ENCODE data around the gene TBCE.

TBCE gene, protein sequence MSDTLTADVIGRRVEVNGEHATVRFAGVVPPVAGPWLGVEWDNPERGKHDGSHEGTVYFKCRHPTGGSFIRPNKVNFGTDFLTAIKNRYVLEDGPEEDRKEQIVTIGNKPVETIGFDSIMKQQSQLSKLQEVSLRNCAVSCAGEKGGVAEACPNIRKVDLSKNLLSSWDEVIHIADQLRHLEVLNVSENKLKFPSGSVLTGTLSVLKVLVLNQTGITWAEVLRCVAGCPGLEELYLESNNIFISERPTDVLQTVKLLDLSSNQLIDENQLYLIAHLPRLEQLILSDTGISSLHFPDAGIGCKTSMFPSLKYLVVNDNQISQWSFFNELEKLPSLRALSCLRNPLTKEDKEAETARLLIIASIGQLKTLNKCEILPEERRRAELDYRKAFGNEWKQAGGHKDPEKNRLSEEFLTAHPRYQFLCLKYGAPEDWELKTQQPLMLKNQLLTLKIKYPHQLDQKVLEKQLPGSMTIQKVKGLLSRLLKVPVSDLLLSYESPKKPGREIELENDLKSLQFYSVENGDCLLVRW
- 3.9 to 7.1 (median 5.2) reads per million in 3 experiments for total RNA-seq

DNA sequence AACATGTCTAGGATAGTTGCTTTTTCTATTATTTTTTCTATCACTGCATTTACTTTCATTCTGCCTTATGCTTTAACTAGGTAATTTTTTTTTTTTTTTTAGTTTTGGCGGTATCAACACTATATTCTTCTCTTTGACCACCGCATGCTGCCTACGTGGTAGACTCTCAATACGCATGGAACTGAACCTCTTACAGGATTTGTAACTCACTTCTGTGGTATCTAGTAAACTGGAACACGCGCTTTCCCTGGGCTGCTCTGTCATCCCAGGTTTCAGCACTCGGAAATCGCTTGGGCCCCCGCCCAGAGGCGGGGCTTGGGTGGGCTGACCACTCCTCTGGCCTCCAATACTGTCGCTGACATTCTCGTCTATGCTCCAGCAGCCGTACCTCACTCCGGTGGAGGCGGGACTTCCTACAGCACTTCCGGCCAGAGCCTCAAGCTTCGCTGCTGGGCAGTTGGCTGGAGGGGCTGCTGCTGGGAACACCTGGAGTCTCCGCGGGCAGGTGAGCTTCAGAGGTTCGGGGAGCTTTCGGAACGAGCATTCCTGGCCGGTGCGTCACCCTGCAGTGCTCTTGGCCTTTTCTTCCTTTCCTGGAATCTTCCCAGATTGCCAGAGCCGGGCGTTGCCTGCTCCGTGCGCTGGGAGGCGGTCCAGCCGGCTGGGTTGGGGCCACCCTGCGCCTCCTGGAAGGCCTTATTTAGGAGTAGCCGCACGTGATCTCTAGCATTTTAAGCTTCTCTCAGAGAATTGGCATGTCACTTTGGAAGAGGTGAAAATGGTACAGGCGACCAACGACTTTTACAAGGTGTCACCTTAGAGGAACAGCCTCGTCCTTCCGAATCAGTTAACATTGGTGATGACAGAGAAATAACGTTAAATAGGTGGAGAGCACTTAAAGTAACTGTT lies at the start of gene TBCE:
TSS of gene TBCE (plus strand) at position 428 of the 909 bp plus-strand sequence. CDS start 12,623 bp downstream, outside the sequence.
- peak; percentile 71 for DNase-seq

DNA sequence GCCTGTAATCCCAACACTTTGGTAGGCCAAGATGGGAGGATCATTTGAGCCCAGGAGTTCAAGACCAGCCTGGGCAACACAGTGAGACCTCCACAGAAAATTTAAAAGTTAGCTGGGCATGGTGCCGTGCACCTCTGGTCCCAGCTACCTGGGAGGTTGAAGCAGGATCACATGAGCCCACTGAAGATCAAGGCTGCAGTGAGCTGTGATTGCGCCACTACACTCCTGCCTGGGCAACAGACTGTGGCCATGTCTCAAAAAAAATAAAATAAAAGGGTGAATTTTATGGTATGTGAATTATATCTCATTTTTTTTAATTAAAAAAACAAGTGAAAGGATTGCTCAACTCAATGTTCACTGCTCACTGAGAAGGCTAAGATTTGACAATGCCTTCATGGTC lies 48.0 kb upstream of the TBCE start:
- DNase-seq: no peak

DNA sequence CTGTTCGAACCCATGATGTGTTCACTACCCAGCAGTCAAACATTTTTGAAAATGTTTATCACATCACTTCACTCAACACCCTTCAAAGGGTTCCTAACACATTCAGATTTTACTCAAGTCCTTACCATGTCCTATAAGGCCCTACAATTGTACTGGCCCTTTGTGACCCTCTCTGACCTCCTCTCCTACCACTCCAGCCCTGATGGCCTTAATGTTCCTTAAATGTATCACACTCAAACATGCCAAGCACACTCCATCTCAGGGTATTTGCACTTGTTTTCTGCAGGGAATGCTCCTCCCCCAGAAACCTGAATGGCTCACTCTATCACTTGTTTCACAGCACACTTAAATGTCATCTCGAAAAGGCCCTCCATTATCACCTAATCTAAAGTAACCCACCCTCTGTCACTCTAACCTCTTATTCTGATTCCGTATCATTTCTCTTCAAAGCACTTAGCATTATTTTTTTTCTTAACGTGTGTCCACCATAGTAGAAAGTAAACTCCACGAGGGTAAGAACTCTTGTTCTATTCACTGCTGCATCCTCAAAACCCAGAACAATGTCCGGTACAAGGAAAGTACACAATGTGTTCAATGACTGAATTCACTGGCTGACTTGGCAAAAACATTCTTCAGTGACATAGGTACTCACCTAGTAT lies 46.6 kb upstream of the TBCE start:
- no peak for DNase-seq

DNA sequence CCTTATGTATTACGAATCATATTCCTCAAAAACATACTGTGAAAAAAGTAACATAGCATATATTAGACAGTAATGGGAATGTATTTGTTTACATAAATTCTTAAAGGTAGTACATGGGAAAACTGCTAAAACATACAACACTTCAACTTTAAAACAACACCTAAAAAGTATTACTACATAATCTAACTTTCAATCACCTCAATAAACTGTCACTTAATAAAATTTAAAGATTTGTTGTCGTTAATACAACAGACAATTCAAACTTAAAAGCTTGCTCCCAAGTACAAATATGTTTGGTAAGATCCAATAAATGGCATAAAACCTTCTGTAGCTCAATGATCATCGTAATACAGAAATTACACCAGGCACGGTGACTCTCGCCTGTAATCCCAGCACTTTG lies 42.9 kb upstream of the TBCE start:
- no peak for DNase-seq

DNA sequence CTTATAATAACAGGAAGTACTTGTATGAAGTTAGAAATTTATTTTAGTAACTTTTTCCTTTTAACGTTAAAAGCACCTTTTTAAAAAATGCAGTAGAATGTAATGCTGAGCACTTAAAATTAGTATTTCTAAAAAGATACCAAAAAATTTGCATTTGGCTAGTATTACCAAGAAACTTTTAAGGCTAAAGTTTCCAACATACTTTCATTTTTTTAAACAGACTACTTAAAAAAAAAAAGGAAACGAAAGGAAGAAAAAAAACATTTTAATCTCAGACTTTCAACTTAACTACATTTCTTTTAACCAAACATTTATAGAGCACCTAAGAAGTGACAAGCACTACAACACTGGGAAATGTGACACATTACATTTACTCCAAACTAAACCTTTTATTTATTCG lies 42.1 kb upstream of the TBCE start:
- no peak for DNase-seq

DNA sequence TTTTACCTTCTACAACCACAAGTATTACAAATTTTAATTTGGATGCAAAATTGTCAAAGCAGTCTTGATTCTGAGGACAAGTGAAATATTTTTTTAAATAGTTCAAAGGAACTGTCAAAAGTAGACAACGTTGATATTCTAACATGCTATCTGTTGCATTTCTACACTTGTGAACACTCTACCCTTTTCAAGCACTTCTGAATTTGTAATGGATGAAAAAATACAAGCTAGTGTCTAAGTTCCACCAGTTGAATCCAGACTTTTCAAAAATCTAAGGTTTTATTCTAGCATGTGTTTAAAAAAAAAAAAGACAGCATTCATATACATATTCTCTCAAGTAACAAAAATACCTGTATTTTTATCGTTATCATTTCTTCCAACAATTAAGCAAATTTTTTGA lies 41.4 kb upstream of the TBCE start:
- DNase-seq: no peak

DNA sequence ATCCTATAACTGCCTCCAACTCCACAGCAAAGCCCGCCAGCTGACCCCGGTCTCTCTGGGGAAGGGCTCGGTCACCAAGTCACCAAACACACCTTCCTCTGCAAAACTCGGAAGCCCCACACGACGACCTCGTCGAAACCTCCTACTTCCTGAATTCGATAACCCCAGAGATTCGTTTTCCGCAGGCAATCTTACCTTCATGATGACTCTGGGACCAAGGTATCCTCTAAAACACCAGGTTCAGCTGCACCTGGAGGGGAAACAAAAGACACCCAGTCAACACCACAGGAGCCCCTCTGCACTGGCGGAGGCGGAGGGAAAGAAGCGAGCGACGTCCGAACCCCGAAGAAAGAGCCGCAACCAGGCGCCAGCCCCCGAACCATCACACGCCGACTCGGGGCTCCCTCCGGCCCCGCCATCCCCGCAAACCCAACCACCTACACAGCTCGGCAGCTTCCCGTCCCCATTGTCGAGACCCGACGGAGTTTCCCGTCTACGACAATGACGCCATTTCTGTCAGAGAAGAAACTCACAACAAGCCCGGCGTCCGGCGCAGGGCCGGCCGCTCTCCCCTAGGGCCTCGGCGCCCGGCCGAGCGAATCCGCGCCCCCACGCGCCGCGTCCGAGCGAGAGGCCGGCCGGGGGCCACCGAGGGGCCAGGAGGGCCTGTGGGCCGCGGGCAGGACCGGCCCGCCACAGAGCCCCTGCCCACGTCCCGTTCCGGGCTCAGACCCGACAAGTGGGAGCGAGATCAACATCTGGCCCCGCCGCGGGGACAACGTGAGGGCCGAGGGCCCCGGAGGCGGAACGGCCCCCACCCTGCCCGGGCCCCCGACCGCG lies 40.3 kb upstream of the TBCE start:
- peak; percentile 75 for DNase-seq

DNA sequence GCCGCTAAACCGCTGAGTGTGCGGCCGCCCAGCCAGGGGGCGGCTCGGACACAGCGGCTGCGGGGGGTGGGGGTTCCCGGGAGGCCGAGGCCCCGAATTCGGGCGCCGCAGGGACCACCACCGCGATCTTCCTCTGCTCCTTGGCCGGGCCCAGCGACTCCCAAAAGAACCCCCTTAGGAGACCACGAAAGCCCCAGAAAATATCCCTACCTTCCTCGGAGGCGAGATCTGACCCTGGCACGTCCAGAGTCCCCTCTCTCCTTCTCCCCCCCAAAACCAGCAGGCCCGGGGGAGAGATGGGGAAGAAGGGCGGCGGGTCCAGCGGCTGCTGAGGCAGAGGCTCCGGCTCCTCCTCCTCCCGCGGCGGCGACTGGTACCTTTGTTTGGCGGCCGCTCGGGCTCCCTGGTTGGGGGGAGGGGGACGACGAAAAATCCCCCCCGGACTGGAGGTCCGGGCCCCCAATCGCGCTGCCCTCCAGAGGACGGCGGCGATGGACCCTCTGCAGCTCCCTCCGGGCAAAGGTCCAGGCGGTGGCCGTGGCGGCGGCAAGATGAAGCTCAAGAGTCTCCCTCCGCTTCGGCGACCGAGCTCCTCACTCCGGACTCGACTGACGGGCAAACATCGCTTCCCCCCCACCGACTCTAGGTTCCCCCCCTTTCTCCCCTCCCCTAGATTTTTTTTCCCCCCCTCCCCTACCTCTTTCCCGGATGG lies 39.5 kb upstream of the TBCE start, which contains the start of gene ARID4B:
TSS of gene ARID4B (minus strand) at position 621 of the 712 bp plus-strand sequence. CDS start 1,260 bp downstream, outside the sequence.
- DNase-seq: no peak

DNA sequence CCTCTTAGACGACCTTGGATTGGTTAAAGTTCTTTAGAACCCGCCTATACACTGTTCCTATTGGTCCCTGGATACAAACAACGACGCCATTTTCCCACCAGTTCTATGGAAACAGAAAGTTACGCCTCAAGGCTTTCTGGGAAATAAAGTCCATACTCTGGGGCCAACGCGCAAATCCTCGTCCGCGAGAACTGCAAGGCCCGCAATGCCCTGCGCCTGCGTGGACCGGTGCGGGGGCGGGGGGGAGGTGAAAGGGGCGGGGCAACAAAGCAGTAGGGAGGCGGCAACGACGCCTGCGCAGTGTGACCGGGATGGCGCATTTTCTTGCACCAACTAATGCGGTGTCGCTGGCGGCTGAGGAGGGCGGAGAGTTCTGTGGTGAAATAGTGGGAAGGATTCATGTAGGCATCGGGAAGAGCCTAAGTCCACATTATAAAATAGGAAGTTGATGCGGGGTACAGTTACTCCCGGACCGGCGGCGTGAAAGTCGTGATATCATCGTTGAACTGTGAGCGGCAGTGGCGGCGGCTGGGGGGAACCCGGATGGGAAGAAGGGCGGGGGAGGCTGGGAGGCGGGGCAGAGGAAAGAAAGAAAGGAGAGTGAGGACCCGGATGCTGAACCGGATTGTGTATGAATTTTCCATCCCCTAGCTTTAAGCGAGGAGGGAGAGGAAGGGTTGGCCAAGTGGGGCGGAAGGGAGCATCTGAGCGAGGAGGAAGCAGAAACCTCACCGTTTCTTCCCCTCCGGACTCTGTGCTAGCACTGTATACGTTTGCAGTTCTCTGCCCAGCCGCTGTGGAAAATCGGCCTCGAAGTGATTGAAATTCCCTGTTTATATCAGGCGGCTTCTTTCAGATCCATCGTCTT lies 38.7 kb upstream of the TBCE start, which contains the start of gene GGPS1:
TSS of gene GGPS1 (plus strand) at position 300 of the 868 bp plus-strand sequence. CDS start 6,695 bp downstream, outside the sequence.
- DNase-seq: peak; percentile 98

DNA sequence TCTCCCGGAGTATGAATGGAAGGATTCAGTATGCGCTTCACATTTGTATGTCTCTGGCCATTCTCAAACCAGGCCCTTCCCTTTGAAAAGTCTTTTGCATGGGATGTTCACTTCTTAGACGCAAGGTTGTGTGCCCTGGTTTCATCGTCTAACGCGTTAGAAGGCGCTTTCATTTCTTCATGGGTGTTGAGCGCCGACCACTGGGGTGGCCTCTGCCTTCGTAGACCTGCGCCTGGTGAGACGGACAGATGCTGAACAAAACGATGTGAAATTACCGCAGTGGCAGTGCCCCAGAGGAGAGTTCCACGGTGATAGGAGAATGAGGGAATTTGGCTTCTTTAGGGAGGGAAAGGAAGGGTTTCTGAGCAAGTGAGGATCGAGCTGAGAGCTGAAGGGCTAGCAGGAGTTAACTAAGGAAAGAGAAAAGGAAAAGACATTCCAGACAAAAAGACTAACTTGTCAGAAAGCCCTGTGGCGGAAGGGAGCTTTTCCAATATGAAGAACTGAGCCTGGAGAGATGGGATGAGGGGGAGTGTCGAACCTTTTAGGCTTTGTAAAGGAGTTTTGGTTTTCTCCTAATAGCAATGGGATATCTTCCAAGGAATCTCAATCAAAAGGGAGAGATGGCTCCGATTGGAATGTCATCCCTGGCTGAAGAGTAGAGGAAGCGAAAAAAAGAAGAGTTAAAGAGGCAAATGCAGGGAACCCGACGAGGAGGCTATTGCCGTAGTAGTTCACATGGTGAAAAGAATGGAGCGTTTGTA lies 37.9 kb upstream of the TBCE start:
- DNase-seq: peak; percentile 54

DNA sequence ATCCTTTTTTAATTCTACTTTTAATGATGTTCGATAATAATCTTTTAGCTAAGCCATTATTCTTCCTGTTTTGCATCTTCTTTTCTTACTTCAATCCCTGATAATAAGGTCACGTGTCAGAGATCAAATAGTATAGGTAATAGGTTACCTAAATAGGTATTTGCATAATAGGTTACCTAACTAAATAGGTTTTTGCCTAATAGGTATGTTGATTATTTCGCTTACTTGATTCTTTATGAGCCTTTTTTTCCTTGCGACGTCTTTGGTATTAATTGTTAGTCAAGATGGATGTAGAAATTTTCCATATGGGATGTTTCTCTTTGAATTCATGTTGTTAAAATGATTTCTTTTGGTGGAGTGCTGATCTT lies 36.3 kb upstream of the TBCE start:
- DNase-seq: no peak

DNA sequence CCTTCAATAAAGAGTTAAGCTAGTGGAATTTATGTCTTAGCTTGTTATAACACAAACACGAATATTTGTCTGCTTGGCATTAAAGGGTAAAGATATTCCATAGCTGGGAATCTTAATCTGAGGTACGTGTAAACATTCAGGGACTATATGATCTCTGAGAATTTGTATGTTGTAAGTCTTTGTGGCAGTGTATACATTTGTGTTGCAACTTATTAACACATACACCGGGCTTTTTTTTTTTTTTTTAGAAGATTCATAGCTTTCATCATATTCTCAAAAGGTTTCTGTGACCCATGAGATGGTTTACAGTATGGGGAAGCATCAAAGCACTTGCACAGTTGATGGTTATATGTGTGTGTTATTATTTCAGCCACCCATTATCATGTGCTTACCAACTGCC lies 35.8 kb upstream of the TBCE start:
- DNase-seq: no peak

DNA sequence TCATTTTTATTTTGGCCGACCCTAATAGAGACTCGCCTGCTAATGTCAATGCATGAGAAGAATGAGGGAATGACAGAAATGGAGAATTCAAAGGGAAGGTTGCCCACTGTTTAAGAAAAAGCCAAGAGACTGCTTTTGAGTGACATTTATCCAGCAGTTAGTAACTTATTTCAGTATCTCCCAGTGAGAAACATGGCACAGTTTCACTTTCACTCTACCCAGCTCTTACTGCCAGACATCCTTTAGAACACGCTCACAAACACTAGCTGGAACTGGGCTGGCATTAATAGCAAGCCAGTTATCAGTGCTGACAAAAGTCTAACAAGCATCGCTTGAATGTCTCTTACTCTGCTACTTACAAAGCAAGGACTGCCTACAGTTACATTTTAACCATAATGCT lies 30.3 kb upstream of the TBCE start:
- peak; percentile 39 for DNase-seq

DNA sequence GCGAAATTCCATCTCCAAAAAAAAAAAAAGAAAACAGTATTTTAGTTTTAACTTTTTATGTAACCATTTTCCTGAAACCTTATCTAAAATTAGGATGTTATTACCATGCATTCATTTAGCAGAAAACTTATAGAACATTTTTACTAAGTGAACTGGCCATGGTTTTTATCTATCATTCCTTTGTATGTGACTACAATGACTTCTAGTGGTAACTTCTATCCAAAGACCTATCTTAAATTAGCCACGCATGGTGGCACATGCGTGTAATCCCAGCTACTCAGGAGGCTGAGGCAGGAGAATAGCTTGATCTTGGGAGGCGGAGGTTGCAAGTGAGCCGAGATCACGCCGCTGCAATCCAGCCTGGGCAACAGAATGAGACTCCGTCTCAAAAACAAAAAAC lies 27.5 kb upstream of the TBCE start:
- DNase-seq: no peak

DNA sequence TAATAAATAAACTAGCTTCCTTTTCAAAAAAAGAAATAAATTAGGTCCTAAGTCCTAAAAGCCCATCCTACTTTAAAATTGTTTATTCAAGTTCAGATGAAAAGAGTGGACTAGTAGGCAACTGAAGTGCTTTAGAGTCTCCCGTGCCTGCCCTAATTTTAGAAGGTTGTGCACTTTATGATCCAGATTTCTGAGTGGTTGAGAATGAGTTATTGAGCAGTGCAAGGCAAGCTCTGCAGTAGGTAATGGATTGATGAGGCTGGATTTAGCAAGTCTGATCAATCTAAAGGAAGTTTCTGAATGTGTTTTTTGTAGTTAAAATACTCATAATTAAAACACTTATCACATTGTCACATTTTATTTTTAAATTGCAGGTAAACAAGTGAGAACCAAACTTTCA lies 25.9 kb upstream of the TBCE start:
- no peak for DNase-seq

DNA sequence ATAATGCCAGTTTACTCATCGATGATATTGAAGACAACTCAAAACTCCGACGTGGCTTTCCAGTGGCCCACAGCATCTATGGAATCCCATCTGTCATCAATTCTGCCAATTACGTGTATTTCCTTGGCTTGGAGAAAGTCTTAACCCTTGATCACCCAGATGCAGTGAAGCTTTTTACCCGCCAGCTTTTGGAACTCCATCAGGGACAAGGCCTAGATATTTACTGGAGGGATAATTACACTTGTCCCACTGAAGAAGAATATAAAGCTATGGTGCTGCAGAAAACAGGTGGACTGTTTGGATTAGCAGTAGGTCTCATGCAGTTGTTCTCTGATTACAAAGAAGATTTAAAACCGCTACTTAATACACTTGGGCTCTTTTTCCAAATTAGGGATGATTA lies 25.2 kb upstream of the TBCE start:
- DNase-seq: no peak

DNA sequence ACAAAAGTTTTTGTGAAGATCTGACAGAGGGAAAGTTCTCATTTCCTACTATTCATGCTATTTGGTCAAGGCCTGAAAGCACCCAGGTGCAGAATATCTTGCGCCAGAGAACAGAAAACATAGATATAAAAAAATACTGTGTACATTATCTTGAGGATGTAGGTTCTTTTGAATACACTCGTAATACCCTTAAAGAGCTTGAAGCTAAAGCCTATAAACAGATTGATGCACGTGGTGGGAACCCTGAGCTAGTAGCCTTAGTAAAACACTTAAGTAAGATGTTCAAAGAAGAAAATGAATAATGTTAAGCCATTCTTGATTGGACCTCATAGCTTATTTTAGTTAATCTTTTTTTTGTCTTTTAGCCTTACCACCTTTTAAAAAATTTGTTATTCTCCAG lies 24.8 kb upstream of the TBCE start:
- DNase-seq: no peak

DNA sequence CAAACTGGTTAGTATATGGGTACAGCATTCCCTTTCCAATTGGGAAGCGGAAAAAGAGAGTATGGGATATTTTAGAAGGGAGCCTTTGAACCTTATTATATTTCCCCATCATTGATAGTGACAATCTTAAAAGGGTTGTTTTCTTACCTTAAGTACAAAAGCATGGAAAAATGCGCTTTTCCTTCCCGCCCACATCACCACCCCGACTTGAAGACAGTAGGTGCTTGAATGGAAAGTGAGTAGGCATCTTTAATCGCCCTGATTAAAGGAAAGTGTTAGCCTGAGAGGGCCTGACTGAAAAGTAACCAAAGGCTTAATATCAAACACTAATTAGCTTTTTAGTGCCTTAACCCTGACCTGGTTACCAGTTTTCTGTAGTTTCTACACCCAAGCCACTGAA lies 23.5 kb upstream of the TBCE start:
- no peak for DNase-seq

DNA sequence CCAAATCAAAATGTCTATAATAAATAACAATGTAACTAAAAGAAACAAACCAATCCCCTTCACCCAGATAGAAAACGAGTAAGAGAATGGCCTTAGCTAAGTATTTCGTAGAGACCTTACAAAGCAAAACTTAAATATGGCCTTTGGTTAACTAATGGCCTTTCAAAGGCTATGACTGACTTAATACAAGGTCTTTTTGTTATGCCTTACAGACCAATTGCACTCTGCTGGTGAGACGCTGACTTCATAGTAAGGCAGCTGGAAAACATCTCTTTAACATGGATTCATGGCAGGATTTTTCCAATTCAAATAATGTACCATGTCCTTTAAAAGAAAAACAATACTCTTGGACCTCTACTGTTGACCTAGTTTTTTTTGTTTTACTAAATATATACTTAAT lies 15.8 kb upstream of the TBCE start:
- no peak for DNase-seq
